ENCODE results near the gene KLHDC7B. TPM values are rescaled to one million over a fixed set of nuclear protein-coding genes. Genes with fewer than 3 reads are reported as not detected.

The KLHDC7B gene
- total and polyA plus RNA-seq, 2 of the 13 experiments (the other 11 are each of a cell fraction or from before 2014, with no cell fraction given): 0.11 TPM; not detected in 1

DNA sequence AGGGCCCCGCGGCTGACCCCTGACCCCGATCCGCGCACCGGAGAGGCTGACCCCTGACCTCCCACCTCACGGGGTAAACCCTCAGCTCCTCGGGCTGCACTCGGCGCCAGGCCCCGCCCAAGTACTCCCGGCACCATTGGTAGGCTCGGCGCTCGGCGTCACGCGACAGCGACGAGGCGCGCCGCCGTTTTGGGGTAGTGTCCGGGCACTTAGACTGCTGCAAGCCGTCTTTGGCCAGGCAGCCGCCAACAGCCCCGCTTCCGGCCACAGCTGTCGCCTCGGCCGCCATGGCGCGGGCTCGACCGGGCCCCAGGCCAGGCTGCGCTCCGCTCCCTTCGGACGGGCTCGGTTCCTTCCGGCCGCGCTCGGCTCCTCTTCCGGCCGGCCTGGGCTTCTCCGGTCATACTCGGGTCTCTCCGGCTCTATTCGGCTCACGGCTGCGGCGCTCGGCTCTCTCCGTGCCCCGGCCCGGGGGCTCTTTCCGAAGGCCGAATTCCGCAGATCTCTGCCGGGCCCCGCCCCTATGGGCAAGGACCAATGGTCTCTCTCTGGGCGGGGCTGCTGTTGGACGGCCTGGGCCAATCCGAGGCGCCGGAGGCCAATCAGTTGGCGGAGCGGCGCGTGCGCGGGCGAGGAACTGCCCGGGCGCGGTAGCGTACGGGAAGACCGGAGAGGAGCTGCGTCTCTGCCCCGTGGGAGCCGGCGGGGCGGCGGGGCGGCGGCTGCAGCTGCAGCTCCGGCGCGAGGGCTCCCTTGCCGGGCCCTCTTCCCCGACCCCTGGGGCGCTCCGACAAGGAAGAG lies 37.0 kb downstream of the KLHDC7B start, which contains the start of gene CHKB (continued):
- TF ChIP-seq, protein P1, sequence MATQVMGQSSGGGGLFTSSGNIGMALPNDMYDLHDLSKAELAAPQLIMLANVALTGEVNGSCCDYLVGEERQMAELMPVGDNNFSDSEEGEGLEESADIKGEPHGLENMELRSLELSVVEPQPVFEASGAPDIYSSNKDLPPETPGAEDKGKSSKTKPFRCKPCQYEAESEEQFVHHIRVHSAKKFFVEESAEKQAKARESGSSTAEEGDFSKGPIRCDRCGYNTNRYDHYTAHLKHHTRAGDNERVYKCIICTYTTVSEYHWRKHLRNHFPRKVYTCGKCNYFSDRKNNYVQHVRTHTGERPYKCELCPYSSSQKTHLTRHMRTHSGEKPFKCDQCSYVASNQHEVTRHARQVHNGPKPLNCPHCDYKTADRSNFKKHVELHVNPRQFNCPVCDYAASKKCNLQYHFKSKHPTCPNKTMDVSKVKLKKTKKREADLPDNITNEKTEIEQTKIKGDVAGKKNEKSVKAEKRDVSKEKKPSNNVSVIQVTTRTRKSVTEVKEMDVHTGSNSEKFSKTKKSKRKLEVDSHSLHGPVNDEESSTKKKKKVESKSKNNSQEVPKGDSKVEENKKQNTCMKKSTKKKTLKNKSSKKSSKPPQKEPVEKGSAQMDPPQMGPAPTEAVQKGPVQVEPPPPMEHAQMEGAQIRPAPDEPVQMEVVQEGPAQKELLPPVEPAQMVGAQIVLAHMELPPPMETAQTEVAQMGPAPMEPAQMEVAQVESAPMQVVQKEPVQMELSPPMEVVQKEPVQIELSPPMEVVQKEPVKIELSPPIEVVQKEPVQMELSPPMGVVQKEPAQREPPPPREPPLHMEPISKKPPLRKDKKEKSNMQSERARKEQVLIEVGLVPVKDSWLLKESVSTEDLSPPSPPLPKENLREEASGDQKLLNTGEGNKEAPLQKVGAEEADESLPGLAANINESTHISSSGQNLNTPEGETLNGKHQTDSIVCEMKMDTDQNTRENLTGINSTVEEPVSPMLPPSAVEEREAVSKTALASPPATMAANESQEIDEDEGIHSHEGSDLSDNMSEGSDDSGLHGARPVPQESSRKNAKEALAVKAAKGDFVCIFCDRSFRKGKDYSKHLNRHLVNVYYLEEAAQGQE (IDR thresholded peaks at IDR 0.05; ENCODE audit: borderline replicate concordance in 1 of 2, low read depth in 1 of 2, low read length in 2 of 2): peak in 1 of 2 experiments; percentile 15; a peak in 1 of 4 replicates
- TF ChIP-seq MYNN (CRISPR knock-in tag; IDR thresholded peaks at IDR 0.05; ENCODE audit: low read depth) (no peak), HNRNPLL (IDR thresholded peaks at IDR 0.05; ENCODE audit: low read depth, low read length, poor library complexity, severe bottlenecking) (peak; percentile 96), ZNF44 (CRISPR knock-in tag; IDR thresholded peaks at IDR 0.05) (peak; percentile 91; the same call in 1 of the 2 replicates), KMT2A (CRISPR knock-in tag; IDR thresholded peaks at IDR 0.05) (peak; percentile 53; the same call in 1 of the 2 replicates), MED1 (CRISPR knock-in tag; IDR thresholded peaks at IDR 0.05) (peak; percentile 46), ZNF121 (CRISPR knock-in tag; IDR thresholded peaks at IDR 0.05) (peak; percentile 45; the same call in 1 of the 2 replicates), HDAC2 (CRISPR knock-in tag; IDR thresholded peaks at IDR 0.05) (peak; percentile 30; the same call in 1 of the 2 replicates), NFATC3 (CRISPR knock-in tag; IDR thresholded peaks at IDR 0.05) (0 out of 2 replicates have a peak, but pooled peaks have one; percentile 24), ZNF678 (CRISPR knock-in tag; IDR thresholded peaks at IDR 0.05) (0 out of 2 replicates have a peak, but pooled peaks have one; percentile 3), HNRNPH1 (optimal IDR thresholded peaks at IDR 0.05; ENCODE audit: low read depth, low read length) (no peak), ZNF784 (CRISPR knock-in tag; IDR thresholded peaks at IDR 0.05; ENCODE audit: borderline replicate concordance) (peak; percentile 69; the same call in 1 of the 2 replicates), SOX5 (CRISPR knock-in tag; IDR thresholded peaks at IDR 0.05; ENCODE audit: borderline replicate concordance) (peak; percentile 7; the same call in 1 of the 2 replicates), ZNF850 (CRISPR knock-in tag; conservative IDR thresholded peaks at IDR 0.05) (peak; percentile 65; the same call in 1 of the 2 replicates), SMYD3 (CRISPR knock-in tag; IDR thresholded peaks at IDR 0.05) (no peak), SMAD3 (CRISPR knock-in tag; IDR thresholded peaks at IDR 0.05) (peak; percentile 37; the same call in 1 of the 2 replicates), ZNF652 (CRISPR knock-in tag; IDR thresholded peaks at IDR 0.05; ENCODE audit: borderline replicate concordance, low read depth) (no peak), ATF7-NPFF (CRISPR knock-in tag; IDR thresholded peaks at IDR 0.05; ENCODE audit: low read depth) (no peak), KDM5B (CRISPR knock-in tag; IDR thresholded peaks at IDR 0.05; ENCODE audit: borderline replicate concordance) (peak; percentile 83), ZFP36L2 (CRISPR knock-in tag; IDR thresholded peaks at IDR 0.05) (no peak), ETS1 (CRISPR knock-in tag; IDR thresholded peaks at IDR 0.05) (peak; percentile 90; the same call in 1 of the 2 replicates), TOPORS (CRISPR knock-in tag; IDR thresholded peaks at IDR 0.05) (0 out of 2 replicates have a peak, but pooled peaks have one; percentile 45)
- TF ChIP-seq, protein P2, sequence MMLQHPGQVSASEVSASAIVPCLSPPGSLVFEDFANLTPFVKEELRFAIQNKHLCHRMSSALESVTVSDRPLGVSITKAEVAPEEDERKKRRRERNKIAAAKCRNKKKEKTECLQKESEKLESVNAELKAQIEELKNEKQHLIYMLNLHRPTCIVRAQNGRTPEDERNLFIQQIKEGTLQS (CRISPR knock-in tag; IDR thresholded peaks at IDR 0.05): no peak
